Mononuclear cell (primary cell): ENCODE results near the gene ATR. TPM values are rescaled to one million over a fixed set of nuclear protein-coding genes. Genes with fewer than 3 reads are reported as not detected.
A peak's percentile ranks its signal among the peaks of the same experiment; 100 is the strongest.
"Not testable (repeated sequence)": the region's sequence is repeated elsewhere in the genome, so short reads cannot be mapped to it uniquely, and the experiment has no call there.

Experiments
- H3K27me3 ChIP-seq: 2 replicates; pipeline ENCODE4 v1.6.0; 2011; ENCODE audit warnings: low read length, control low read depth; ENCODE audit not compliant: insufficient read depth
- H3K4me1 ChIP-seq: 2 replicates; pipeline ENCODE4 v1.5.1; 2011; ENCODE audit warnings: mild to moderate bottlenecking, low read length, control low read depth; ENCODE audit not compliant: insufficient read depth
- H3K4me3 ChIP-seq: 2 replicates; pipeline ENCODE4 v1.5.1; 2011; ENCODE audit warnings: mild to moderate bottlenecking, low read length, moderate library complexity
- H3K9me3 ChIP-seq: 2 replicates; pipeline ENCODE4 v1.5.1; 2011; ENCODE audit warnings: low read depth, mild to moderate bottlenecking, control low read depth, low read length
- total RNA-seq: library from RNA; depleted of rRNA; stranded (reverse); fragments of >200 nt; gene quantifications from one replicate; pipeline ENCODE4 v1.2.3, GENCODE V29; 2012

The ATR gene
- total RNA-seq, 1 donor: 44.2 TPM

- H3K4me3 ChIP-seq: no peak overlapping the region
- H3K4me1 ChIP-seq: no peaks in the 10 kb centered on the region
- no peaks in the 10 kb centered on the region for H3K9me3 ChIP-seq
- H3K27me3 ChIP-seq: no peaks in the 10 kb centered on the region
Observed at GRCh38 chr3:142602619-142603385, 24.3 kb upstream of the ATR start.

GRCh38 chr3:142601713-142602112 lies 23.2 kb upstream of the ATR start:
- Histone ChIP-seq H3K4me1 (peaks cover 2% of the 10 kb centered on the region), H3K4me3 (no peak overlapping the region), H3K9me3 (no peaks in the 10 kb centered on the region), H3K27me3 (no peaks in the 10 kb centered on the region)

GRCh38 chr3:142597906-142598305 lies 19.4 kb upstream of the ATR start:
- Histone ChIP-seq H3K4me1 (peaks cover 11% of the 10 kb centered on the region), H3K4me3 (no peak overlapping the region), H3K27me3 (no peaks in the 10 kb centered on the region), H3K9me3 (no peaks in the 10 kb centered on the region)

- peaks cover 11% of the 10 kb centered on the region for H3K4me1 ChIP-seq
- H3K27me3 ChIP-seq: no peaks in the 10 kb centered on the region
- H3K4me3 ChIP-seq: peak overlapping the region; percentile 66
- no peaks in the 10 kb centered on the region for H3K9me3 ChIP-seq
Observed at GRCh38 chr3:142596726-142597088, 18.2 kb upstream of the ATR start.

GRCh38 chr3:142595951-142596725 lies 17.6 kb upstream of the ATR start, which contains the start of gene PLS1:
Gene PLS1 (plus strand): TSS chr3:142596393. CDS start chr3:142664238, 67,845 bp downstream.
- Histone ChIP-seq H3K9me3 (no peaks in the 10 kb centered on the region), H3K4me3 (peak within 1 kb of the TSS; percentile 66), H3K4me1 (peaks cover 11% of the 10 kb centered on the region), H3K27me3 (no peaks in the 10 kb centered on the region)

- H3K27me3 ChIP-seq: no peaks in the 10 kb centered on the region
- peak overlapping the region; percentile 66 for H3K4me3 ChIP-seq
Observed at GRCh38 chr3:142595581-142595950, 17.0 kb upstream of the ATR start.

GRCh38 chr3:142595141-142595540 lies 16.6 kb upstream of the ATR start:
- Histone ChIP-seq H3K4me1 (peaks cover 11% of the 10 kb centered on the region), H3K27me3 (no peaks in the 10 kb centered on the region), H3K4me3 (no peak overlapping the region), H3K9me3 (no peaks in the 10 kb centered on the region)

More at GRCh38 chr3:142595581-142595950, 17.0 kb upstream of the ATR start:
- peaks cover 11% of the 10 kb centered on the region for H3K4me1 ChIP-seq
- H3K9me3 ChIP-seq: no peaks in the 10 kb centered on the region

- H3K9me3 ChIP-seq, H3K27me3 ChIP-seq, H3K4me3 ChIP-seq: not testable (repeated sequence)
- peaks cover 11% of the 10 kb centered on the region for H3K4me1 ChIP-seq
Observed at GRCh38 chr3:142592268-142592667, 13.7 kb upstream of the ATR start.

- no peak overlapping the region for H3K4me3 ChIP-seq
- H3K27me3 ChIP-seq: no peaks in the 10 kb centered on the region
- H3K4me1 ChIP-seq: no peaks in the 10 kb centered on the region
- H3K9me3 ChIP-seq: no peaks in the 10 kb centered on the region
Observed at GRCh38 chr3:142588703-142589102, 10.2 kb upstream of the ATR start.

- no peak overlapping the region for H3K4me3 ChIP-seq
- H3K9me3 ChIP-seq: no peaks in the 10 kb centered on the region
- H3K4me1 ChIP-seq: no peaks in the 10 kb centered on the region
- H3K27me3 ChIP-seq: no peaks in the 10 kb centered on the region
Observed at GRCh38 chr3:142586803-142587406, 8.4 kb upstream of the ATR start.

- H3K9me3 ChIP-seq, H3K27me3 ChIP-seq, H3K4me3 ChIP-seq: not testable (repeated sequence)
- H3K4me1 ChIP-seq: peaks cover 27% of the 10 kb centered on the region
Observed at GRCh38 chr3:142581070-142581469, 2.5 kb upstream of the ATR start.

- H3K4me1 ChIP-seq: peaks cover 35% of the 10 kb centered on the region
- no peaks in the 10 kb centered on the region for H3K9me3 ChIP-seq
- no peak overlapping the region for H3K4me3 ChIP-seq
- no peaks in the 10 kb centered on the region for H3K27me3 ChIP-seq
Observed at GRCh38 chr3:142580061-142580423, 1.5 kb upstream of the ATR start.

GRCh38 chr3:142577696-142578328 lies 721 bp downstream of the ATR start:
- no peaks in the 10 kb centered on the region for H3K9me3 ChIP-seq
- peaks cover 45% of the 10 kb centered on the region for H3K4me1 ChIP-seq
- H3K4me3 ChIP-seq: peak overlapping the region; percentile 86
- no peaks in the 10 kb centered on the region for H3K27me3 ChIP-seq

GRCh38 chr3:142576792-142577191 lies 1.7 kb downstream of the ATR start:
- Histone ChIP-seq H3K27me3 (no peaks in the 10 kb centered on the region), H3K4me3 (no peak overlapping the region), H3K9me3 (no peaks in the 10 kb centered on the region), H3K4me1 (peaks cover 45% of the 10 kb centered on the region)

- peaks cover 45% of the 10 kb centered on the region for H3K4me1 ChIP-seq
- H3K4me3 ChIP-seq: no peak overlapping the region
- H3K9me3 ChIP-seq: no peaks in the 10 kb centered on the region
- H3K27me3 ChIP-seq: no peaks in the 10 kb centered on the region
Observed at GRCh38 chr3:142574665-142575064, 3.9 kb downstream of the ATR start.
